ENCODE data around the gene TMEM37. TPM values are rescaled to one million over a fixed set of nuclear protein-coding genes. Genes with fewer than 3 reads are reported as not detected.

TMEM37 gene
- total RNA-seq, 4 donors from 2014 or later, result 34.9 to 64.1 (median 47.8) TPM

- TF ChIP-seq CTCF (IDR thresholded peaks at IDR 0.05; ENCODE audit: low read depth), result no peak
These were observed 23.4 kb upstream of the TMEM37 start for GRCh38 chr2:119408221-119408619.

- no peak for TF ChIP-seq CTCF (IDR thresholded peaks at IDR 0.05; ENCODE audit: low read depth)
These were observed 22.1 kb upstream of the TMEM37 start for GRCh38 chr2:119409506-119409905.

GRCh38 chr2:119414894-119415293, 16.8 kb upstream of the TMEM37 start:
- no peak for TF ChIP-seq CTCF (IDR thresholded peaks at IDR 0.05; ENCODE audit: low read depth)

GRCh38 chr2:119415630-119416029, 16.0 kb upstream of the TMEM37 start:
- no peak for TF ChIP-seq CTCF (IDR thresholded peaks at IDR 0.05; ENCODE audit: low read depth)

GRCh38 chr2:119416299-119416923, 15.2 kb upstream of the TMEM37 start:
- TF ChIP-seq CTCF (IDR thresholded peaks at IDR 0.05; ENCODE audit: low read depth), result no peak

GRCh38 chr2:119417908-119418307, 13.7 kb upstream of the TMEM37 start:
- no peak for TF ChIP-seq CTCF (IDR thresholded peaks at IDR 0.05; ENCODE audit: low read depth)

GRCh38 chr2:119419065-119419464, 12.6 kb upstream of the TMEM37 start:
- TF ChIP-seq CTCF (IDR thresholded peaks at IDR 0.05; ENCODE audit: low read depth), result no peak
